Smooth muscle cell (in vitro differentiated cells): ENCODE results near the gene ROBO1. TPM values are rescaled to one million over a fixed set of nuclear protein-coding genes. Genes with fewer than 3 reads are reported as not detected.

Experiments
- DNase-seq: peaks from one replicate; lab custom pipeline; 2025; ENCODE audit not compliant: unreplicated experiment; lab: John Stamatoyannopoulos, UW
- H2AFZ ChIP-seq: fragments of 200-600 bp; sonication (generic); 2 replicates; pipeline ENCODE4 v1.6.0; 2016; ENCODE audit warnings: antibody characterized with exemption, low read depth, mild to moderate bottlenecking
- H3F3A ChIP-seq: fragments of 200-600 bp; sonication (generic); 2 replicates; pipeline ENCODE4 v1.6.0; 2017; ENCODE audit warnings: antibody characterized with exemption, low read depth
- H3K27ac ChIP-seq: fragments of 200-600 bp; sonication (generic); 2 replicates; pipeline ENCODE4 v1.5.1; 2016; ENCODE audit warnings: low read depth, mild to moderate bottlenecking
- H3K27me3 ChIP-seq: fragments of 200-600 bp; sonication (generic); 2 replicates; pipeline ENCODE4 v1.6.1; 2016; ENCODE audit warnings: low read depth, mild to moderate bottlenecking
- H3K36me3 ChIP-seq: fragments of 200-600 bp; sonication (generic); 2 replicates; pipeline ENCODE4 v1.5.1; 2016; ENCODE audit warnings: low read depth
- H3K4me1 ChIP-seq: fragments of 200-600 bp; sonication (generic); 2 replicates; pipeline ENCODE4 v1.5.1; 2016; ENCODE audit warnings: low read depth
- H3K4me2 ChIP-seq: fragments of 200-600 bp; sonication (generic); 2 replicates; pipeline ENCODE4 v1.6.0; 2016; ENCODE audit warnings: mild to moderate bottlenecking
- H3K4me3 ChIP-seq: fragments of 200-600 bp; sonication (generic); 2 replicates; pipeline ENCODE4 v1.5.1; 2016; ENCODE audit warnings: mild to moderate bottlenecking
- H3K79me2 ChIP-seq: fragments of 200-600 bp; sonication (generic); 2 replicates; pipeline ENCODE4 v1.6.0; 2016; ENCODE audit warnings: low read depth, mild to moderate bottlenecking
- H3K9ac ChIP-seq: fragments of 200-600 bp; sonication (generic); 2 replicates; pipeline ENCODE4 v1.6.0; 2016; ENCODE audit warnings: low read depth
- H3K9me3 ChIP-seq: fragments of 200-600 bp; sonication (generic); replicated peaks from 2 replicates; pipeline ENCODE4 v1.5.1; 2016; ENCODE audit warnings: low read depth
- H4K20me1 ChIP-seq: fragments of 200-600 bp; sonication (generic); 2 replicates; pipeline ENCODE4 v1.6.0; 2016; ENCODE audit warnings: low read depth
- WGBS: methylation state at CpG from one replicate; pipeline ENCODE4 v1.1.7; 2016; ENCODE audit warnings: low lambda C conversion rate; 5-methylcytosine and 5-hydroxymethylcytosine counted together
- polyA plus RNA-seq: library from polyadenylated mRNA; unstranded; fragments of >200 nt; fragmentation: Nextera tagmentation; extraction: Ambion mirVana; gene quantifications from 2 replicates; pipeline ENCODE4 v1.2.1, GENCODE V29; 2016
- total RNA-seq: library from RNA; depleted of rRNA; stranded (reverse); fragments of >200 nt; gene quantifications from 2 replicates; pipeline ENCODE4 v1.2.3, GENCODE V29; 2014
- TF ChIP-seq, protein P1 (sequence below): fragments of 200-600 bp; sonication (generic); IDR thresholded peaks from 2 replicates; pipeline ENCODE4 v1.5.1; 2017; ENCODE audit warnings: borderline replicate concordance, mild to moderate bottlenecking, antibody characterized with exemption; ENCODE audit not compliant: insufficient read depth, poor library complexity, severe bottlenecking

Gene ROBO1
- total and polyA plus RNA-seq, 2 experiments from 2014 or later, result 30.5 to 79.5 TPM

DNA sequence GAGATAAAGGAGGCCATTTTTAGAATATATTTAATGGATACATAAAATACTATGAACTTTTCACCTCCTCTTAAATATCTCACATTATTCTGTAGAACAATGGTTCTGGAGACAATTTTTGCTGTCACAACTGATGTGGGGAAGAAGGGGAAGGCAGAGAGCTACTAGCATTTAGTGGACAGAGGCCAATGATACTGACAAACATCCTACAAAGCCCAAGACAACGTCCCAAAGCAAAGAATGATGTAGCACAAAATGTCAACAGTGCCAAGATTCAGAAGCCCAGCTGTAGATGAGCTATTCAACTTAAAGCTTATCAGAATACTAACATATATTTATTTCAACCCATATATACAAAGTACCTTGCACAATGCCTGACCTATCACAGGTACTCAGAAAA lies 1069.4 kb downstream of the ROBO1 start:
- Histone ChIP-seq H3F3A (no peaks in the 10 kb centered on the region), H3K4me3 (no peak overlapping the region), H2AFZ (no peak overlapping the region), H3K4me2 (no peak overlapping the region), H3K9ac (no peak overlapping the region), H3K36me3 (no peaks in the 10 kb centered on the region), H3K9me3 (no peaks in the 10 kb centered on the region), H3K27ac (no peak overlapping the region), H3K4me1 (peaks cover 21% of the 10 kb centered on the region), H4K20me1 (no peaks in the 10 kb centered on the region), H3K79me2 (no peaks in the 10 kb centered on the region), H3K27me3 (no peaks in the 10 kb centered on the region)
- 95% methylated on average over 1 of the region's 1 CpG for WGBS
- TF ChIP-seq, protein P1, sequence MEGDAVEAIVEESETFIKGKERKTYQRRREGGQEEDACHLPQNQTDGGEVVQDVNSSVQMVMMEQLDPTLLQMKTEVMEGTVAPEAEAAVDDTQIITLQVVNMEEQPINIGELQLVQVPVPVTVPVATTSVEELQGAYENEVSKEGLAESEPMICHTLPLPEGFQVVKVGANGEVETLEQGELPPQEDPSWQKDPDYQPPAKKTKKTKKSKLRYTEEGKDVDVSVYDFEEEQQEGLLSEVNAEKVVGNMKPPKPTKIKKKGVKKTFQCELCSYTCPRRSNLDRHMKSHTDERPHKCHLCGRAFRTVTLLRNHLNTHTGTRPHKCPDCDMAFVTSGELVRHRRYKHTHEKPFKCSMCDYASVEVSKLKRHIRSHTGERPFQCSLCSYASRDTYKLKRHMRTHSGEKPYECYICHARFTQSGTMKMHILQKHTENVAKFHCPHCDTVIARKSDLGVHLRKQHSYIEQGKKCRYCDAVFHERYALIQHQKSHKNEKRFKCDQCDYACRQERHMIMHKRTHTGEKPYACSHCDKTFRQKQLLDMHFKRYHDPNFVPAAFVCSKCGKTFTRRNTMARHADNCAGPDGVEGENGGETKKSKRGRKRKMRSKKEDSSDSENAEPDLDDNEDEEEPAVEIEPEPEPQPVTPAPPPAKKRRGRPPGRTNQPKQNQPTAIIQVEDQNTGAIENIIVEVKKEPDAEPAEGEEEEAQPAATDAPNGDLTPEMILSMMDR, result no peak
- DNase-seq, result no peak

DNA sequence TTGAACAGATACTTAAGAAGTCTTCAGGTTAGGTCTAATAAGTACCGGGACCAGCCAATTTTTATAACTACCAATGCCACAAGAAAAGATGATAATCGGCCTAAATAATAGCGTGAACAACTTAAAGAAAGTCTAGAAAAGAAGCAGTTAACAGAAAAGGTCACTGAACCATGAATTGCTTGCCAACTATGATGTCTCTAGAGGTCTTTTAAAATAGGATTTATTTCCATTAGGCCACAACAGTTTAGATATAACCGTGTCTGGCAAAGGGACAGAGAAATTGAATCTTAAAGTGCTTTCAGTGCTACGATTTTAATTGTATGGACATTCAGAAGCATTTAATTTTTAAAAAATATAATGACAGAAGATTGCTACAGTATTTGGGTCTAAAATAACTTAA lies 1070.4 kb downstream of the ROBO1 start:
- H3K4me3 ChIP-seq, result no peak overlapping the region
- no peak overlapping the region for H3K9ac ChIP-seq
- H3K27me3 ChIP-seq, result no peaks in the 10 kb centered on the region
- H3K4me2 ChIP-seq, result no peak overlapping the region
- no peaks in the 10 kb centered on the region for H3K36me3 ChIP-seq
- no peaks in the 10 kb centered on the region for H3K79me2 ChIP-seq
- 86% methylated on average over 5 of the region's 5 CpGs for WGBS
- TF ChIP-seq, protein P1, result no peak
- H3K27ac ChIP-seq, result no peak overlapping the region
- H3K9me3 ChIP-seq, result no peaks in the 10 kb centered on the region
- H3F3A ChIP-seq, result no peaks in the 10 kb centered on the region
- H3K4me1 ChIP-seq, result peaks cover 11% of the 10 kb centered on the region
- no peak overlapping the region for H2AFZ ChIP-seq
- no peaks in the 10 kb centered on the region for H4K20me1 ChIP-seq
- DNase-seq, result no peak

DNA sequence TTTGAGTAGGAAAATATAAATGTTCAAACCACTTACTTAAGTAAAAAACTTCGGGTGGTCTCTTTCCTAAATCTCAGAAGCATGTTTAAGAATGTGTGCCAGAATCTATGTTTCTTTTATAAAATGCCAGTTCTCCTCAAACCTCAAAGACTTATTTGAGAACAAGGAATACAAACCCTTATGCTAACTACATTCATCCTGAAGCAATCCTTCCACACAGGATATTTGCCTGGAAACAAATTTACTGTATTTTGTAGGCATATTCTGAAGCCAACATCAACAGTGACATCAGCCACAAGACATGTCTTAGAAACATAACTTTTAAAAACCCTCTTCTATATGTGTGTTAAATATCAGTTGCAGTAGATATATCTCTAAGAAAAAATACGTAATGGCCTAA lies 1077.0 kb downstream of the ROBO1 start:
- TF ChIP-seq, protein P1, result no peak
- Histone ChIP-seq H3K9me3 (no peaks in the 10 kb centered on the region), H2AFZ (no peak overlapping the region), H3K9ac (no peak overlapping the region), H3K4me2 (no peak overlapping the region), H3K27me3 (no peaks in the 10 kb centered on the region), H3K27ac (no peak overlapping the region), H3K36me3 (peaks cover 2% of the 10 kb centered on the region), H3K79me2 (no peaks in the 10 kb centered on the region), H3F3A (no peaks in the 10 kb centered on the region), H4K20me1 (no peaks in the 10 kb centered on the region), H3K4me3 (no peak overlapping the region), H3K4me1 (no peaks in the 10 kb centered on the region)
- 41% methylated on average over 2 of the region's 2 CpGs for WGBS
- DNase-seq, result no peak

DNA sequence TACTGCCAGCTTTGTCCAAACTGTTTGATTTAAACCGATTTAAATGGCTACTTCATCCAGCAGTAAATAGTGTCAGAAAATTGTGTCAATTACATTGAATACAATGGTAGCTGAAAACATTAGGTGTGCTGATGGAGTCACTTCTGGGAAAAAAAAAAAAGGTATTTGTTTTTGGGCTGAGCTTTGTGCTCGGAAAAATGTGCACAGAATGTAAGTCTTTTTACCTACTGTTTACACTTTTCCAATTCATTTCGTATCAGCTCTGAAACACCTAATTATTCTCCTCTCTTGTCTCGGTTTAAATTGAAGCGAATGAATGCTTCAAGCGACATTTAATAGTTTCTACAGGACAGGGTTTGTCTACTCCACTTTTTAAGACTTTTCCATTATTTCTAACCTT lies 1078.4 kb downstream of the ROBO1 start:
- 98% methylated on average over 6 of the region's 6 CpGs for WGBS

More for the DNA sequence above, 1078.4 kb downstream of the ROBO1 start:
- TF ChIP-seq, protein P1, result no peak
- no peaks in the 10 kb centered on the region for H3K4me1 ChIP-seq
- peaks cover 4% of the 10 kb centered on the region for H3K36me3 ChIP-seq
- H3K27ac ChIP-seq, result no peak overlapping the region
- no peak overlapping the region for H3K4me3 ChIP-seq
- no peaks in the 10 kb centered on the region for H3K79me2 ChIP-seq
- no peak overlapping the region for H2AFZ ChIP-seq
- H3K9ac ChIP-seq, result no peak overlapping the region
- H3K9me3 ChIP-seq, result no peaks in the 10 kb centered on the region
- DNase-seq, result no peak
- H3F3A ChIP-seq, result no peaks in the 10 kb centered on the region
- H3K27me3 ChIP-seq, result no peaks in the 10 kb centered on the region
- H4K20me1 ChIP-seq, result no peaks in the 10 kb centered on the region
- no peak overlapping the region for H3K4me2 ChIP-seq
